Left ventricle myocardium superior (tissue), 1 donor: ENCODE measurements around the gene BNC1. TPM values are rescaled to one million over a fixed set of nuclear protein-coding genes. Genes with fewer than 3 reads are reported as not detected.

Source experiments
- total RNA-seq: library from RNA; stranded (reverse); fragmentation: NEBNext Ultra II Directional; extraction: Animal tissue kit (Norgen Biotek cat#: 25700); gene quantifications from one replicate; pipeline ENCODE4 v1.2.1, GENCODE V29; 2021
- donor health status: DM: no; HTN: yes; CAD: no; lungs with severe emphysema.

BNC1 gene
- total RNA-seq, 1 donor from 2014 or later: 1.2 TPM

Other genes starting within 250 kb of the BNC1 start
- gene BTBD1, start 217.4 kb downstream of the BNC1 start, total RNA-seq: 155 TPM
- gene TM6SF1, start 177.0 kb downstream of the BNC1 start, total RNA-seq: 6.5 TPM
- 36.7 TPM for gene HDGFL3, start 76.8 kb downstream of the BNC1 start, total RNA-seq
- gene SH3GL3, start 162.7 kb upstream of the BNC1 start, total RNA-seq: not detected